ENCODE data around the gene TYW1B.
"Not testable (repeated sequence)": the region's sequence is repeated elsewhere in the genome, so short reads cannot be mapped to it uniquely, and the experiment has no call there.

TYW1B gene

DNA sequence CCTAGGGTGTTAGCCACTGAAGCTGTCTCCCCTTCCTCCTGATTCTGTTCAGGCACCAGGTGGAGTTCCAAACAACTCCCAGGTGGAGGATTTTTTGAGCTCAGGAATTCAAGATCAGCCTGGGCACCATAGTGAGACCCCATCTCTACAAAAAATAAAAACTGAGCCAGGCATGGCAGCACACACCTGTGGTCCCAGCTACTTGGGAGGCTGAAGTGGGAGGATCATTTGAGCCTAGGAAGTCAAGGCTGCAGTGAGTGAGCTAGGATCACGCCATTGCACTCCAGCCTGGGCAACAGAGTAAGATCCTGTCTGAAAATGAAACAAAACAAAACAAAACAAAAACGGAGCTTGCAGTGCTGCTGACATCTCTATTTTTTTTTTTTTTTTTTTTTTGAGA is 287.1 kb downstream of the TYW1B start:
- DNase-seq: no peak

DNA sequence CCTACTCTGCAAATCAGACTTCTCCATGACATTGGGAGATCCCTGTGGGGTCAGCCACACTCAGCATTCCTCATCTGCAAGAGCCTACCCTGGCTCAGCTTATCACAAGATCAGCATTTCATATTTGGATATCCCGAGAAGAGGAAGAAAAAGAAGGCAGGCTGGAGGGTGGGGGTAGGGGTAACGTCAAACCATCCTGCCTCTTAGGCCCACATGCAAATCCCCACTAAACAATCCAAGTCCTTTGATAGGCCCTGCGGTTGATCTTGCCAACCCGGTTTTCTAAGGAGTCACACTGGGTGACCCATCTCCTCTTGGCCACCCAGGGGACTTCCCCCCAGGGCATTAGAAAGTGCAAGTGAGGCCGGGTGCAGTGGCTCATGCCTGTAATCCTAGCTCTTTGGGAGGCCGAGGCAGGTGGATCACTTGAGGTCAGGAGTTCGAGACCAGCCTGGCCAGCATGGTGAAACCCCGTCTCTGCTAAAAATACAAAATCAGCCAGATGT is 287.8 kb downstream of the TYW1B start:
- DNase-seq: no peak

DNA sequence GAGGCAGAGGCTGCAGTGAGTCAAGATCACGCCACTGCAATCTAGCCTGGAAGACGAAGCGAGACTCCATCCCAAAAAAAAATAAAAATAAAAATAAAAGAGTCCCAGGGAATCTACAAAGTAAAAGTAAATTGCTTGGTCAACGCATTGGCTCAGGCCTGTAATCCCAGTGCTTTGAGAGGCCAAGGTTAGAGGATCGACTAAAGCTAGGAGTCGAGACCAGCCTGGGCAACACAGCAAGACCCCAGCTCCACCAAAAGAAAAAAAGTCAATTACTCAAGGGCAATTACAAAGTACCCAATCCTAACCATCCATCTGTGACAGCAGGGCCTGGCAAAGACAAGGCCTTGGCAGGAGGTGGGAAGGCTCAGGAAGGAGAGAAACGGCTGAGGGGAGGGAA is 288.3 kb downstream of the TYW1B start:
- DNase-seq: no peak

- DNase-seq: no peak
Observed at GRCh38 chr7:72538856-72539255, 289.1 kb downstream of the TYW1B start.

DNA sequence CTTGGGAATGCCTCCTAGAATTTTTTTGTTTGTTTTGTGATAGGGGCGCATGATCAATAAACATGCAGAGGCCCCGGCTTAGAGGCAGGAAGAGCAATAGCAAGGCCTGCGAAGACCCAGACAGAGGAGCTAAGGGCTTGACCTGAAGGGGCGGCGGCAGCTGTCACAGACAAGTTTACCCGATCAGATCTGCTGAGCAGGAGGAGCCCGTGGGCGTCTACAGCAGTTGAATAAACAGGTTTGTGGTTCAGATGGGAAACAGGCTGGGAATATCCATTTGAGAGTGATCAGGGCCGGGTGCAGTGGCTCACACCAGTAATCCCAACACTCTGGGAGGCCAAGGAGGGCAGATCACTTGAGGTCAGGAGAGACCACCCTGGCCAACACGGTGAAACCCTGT is 289.9 kb downstream of the TYW1B start:
- no peak for DNase-seq

- DNase-seq: not testable (repeated sequence)
Observed at GRCh38 chr7:72536038-72536437, 292.0 kb downstream of the TYW1B start.

GRCh38 chr7:72531048-72531447 is 297.0 kb downstream of the TYW1B start:
- DNase-seq: not testable (repeated sequence)
